Measurements from ENCODE around the gene CCSER2.

DNA sequence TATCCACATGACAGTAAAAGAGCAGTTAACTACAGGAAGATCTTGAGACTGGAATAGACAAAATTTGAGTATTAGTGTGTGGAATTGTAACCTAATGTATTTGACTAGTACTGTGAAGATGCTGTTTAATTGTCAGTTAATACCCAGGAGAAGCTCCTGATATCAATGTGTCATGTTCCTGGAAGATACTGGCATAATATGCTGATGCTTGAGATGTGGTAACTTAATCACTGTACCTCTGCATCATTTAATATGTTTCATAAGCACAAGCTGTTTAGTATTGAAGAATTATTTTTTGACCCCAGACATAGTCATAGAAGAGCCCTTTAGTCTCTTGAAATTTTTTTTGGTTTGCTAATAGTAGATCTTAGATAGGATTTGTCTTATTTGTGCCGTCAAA, 15.4 kb downstream of the CCSER2 start:
- TF ChIP-seq, protein P1, sequence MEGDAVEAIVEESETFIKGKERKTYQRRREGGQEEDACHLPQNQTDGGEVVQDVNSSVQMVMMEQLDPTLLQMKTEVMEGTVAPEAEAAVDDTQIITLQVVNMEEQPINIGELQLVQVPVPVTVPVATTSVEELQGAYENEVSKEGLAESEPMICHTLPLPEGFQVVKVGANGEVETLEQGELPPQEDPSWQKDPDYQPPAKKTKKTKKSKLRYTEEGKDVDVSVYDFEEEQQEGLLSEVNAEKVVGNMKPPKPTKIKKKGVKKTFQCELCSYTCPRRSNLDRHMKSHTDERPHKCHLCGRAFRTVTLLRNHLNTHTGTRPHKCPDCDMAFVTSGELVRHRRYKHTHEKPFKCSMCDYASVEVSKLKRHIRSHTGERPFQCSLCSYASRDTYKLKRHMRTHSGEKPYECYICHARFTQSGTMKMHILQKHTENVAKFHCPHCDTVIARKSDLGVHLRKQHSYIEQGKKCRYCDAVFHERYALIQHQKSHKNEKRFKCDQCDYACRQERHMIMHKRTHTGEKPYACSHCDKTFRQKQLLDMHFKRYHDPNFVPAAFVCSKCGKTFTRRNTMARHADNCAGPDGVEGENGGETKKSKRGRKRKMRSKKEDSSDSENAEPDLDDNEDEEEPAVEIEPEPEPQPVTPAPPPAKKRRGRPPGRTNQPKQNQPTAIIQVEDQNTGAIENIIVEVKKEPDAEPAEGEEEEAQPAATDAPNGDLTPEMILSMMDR (conservative IDR thresholded peaks at IDR 0.05; ENCODE audit: low read length) = no peak
- TF ChIP-seq EZH2phosphoT487 (IDR thresholded peaks at IDR 0.05; ENCODE audit: borderline replicate concordance) = no peak

Data from Loucy (cell line).